Astrocyte of the cerebellum (primary cell): ENCODE data around the gene OCA2.
"Not testable (repeated sequence)": the region's sequence is repeated elsewhere in the genome, so short reads cannot be mapped to it uniquely, and the experiment has no call there.

Experiments used
- DNase-seq: peaks from one replicate; pipeline ENCODE4 v3.0.0-alpha.2; 2011; ENCODE audit warnings: low read depth
- H3K4me3 ChIP-seq: 2 replicates; pipeline ENCODE4 v1.5.1; 2011; ENCODE audit warnings: mild to moderate bottlenecking, low read depth, low read length, moderate library complexity
- in situ Hi-C: cut with HindIII; loops from 2 replicates; pipeline ENCODE4 v1.10.0; 2017; ENCODE audit warnings: low sequenced_read_pairs
- TF ChIP-seq, protein P1 (sequence below): IDR thresholded peaks from 2 replicates; pipeline ENCODE4 v1.5.1; 2012; ENCODE audit warnings: low read length, low read depth, moderate library complexity, mild to moderate bottlenecking; ENCODE audit errors: missing control alignments

OCA2 gene

GRCh38 chr15:27722102-27722501 lies 377.0 kb downstream of the OCA2 start:
- in situ Hi-C loops, result no loop called here
- TF ChIP-seq, protein P1, sequence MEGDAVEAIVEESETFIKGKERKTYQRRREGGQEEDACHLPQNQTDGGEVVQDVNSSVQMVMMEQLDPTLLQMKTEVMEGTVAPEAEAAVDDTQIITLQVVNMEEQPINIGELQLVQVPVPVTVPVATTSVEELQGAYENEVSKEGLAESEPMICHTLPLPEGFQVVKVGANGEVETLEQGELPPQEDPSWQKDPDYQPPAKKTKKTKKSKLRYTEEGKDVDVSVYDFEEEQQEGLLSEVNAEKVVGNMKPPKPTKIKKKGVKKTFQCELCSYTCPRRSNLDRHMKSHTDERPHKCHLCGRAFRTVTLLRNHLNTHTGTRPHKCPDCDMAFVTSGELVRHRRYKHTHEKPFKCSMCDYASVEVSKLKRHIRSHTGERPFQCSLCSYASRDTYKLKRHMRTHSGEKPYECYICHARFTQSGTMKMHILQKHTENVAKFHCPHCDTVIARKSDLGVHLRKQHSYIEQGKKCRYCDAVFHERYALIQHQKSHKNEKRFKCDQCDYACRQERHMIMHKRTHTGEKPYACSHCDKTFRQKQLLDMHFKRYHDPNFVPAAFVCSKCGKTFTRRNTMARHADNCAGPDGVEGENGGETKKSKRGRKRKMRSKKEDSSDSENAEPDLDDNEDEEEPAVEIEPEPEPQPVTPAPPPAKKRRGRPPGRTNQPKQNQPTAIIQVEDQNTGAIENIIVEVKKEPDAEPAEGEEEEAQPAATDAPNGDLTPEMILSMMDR, result no peak
- no peak overlapping the region for H3K4me3 ChIP-seq
- no peak for DNase-seq

DNA sequence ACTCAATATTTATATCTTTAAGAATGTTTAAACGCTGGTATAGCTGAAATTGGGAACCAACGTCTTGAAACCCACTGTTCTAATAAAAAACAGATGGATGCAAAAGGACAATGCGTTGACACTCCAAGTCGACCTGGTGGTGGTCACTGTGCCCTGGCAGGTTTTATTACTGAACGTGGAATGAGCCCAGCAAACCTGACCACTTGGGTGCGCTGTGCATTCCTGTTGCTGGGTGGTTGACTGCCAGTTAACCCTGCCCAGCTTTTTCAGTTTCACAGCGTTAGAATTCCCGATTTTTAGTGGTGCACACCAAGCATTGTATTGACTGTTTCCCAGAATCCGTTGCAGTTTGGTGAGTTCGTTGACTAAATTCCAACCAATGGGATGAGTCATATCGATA lies 384.4 kb downstream of the OCA2 start:
- TF ChIP-seq, protein P1, result no peak
- no peak overlapping the region for H3K4me3 ChIP-seq
- in situ Hi-C loops, result no loop called here
- no peak for DNase-seq

DNA sequence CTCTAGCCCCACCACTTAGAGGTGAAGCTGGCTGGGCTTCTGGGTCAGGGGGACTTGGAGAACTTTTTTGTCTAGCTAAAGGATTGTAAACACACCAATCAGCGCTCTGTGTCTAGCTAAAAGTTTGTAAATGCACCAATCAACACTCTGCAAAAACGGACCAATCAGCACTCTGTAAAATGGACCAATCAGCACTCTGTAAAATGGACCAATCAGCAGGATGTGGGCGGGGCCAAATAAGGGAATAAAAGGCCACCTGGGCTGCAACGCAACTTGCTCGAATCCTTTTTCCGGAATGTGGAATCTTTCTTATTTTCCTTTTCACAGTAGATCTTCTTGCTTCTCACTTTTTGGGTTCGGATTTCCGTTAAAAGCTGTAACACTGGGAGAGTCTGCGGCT lies 385.3 kb downstream of the OCA2 start:
- H3K4me3 ChIP-seq, DNase-seq, in situ Hi-C loops: not testable (repeated sequence)

- no peak overlapping the region for H3K4me3 ChIP-seq
- TF ChIP-seq, protein P1, result no peak
- in situ Hi-C loops, result no loop called here
- DNase-seq, result no peak
Measured at GRCh38 chr15:27707257-27707656, 391.9 kb downstream of the OCA2 start.

- DNase-seq, result no peak
- in situ Hi-C loops, result no loop called here
- H3K4me3 ChIP-seq, result no peak overlapping the region
- TF ChIP-seq, protein P1, result no peak
Measured at GRCh38 chr15:27706300-27706699, 392.8 kb downstream of the OCA2 start.

DNA sequence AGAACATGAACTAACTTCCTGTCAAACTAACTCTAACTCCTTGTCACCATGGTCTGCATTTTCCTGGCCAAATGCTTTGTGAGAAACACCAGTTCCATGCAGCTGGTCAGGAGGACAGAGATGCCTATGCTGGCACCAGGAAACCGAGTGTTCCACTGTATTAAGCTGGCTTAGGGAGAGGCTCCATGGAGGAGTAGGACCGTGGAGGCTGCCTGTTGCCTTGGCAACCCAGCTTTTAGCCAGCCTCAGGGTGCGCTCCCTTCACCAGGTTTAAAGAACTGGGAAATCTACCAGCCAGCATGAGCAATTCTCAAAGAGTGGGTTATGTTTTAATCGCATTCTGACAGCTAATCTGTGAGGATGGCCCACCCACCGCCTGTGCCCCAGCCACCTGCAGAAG lies 394.1 kb downstream of the OCA2 start:
- TF ChIP-seq, protein P1, result no peak
- in situ Hi-C loops, result no loop called here
- no peak overlapping the region for H3K4me3 ChIP-seq
- DNase-seq, result no peak
